Neural crest cell (in vitro differentiated cells): ENCODE results near the gene RER1. TPM values are rescaled to one million over a fixed set of nuclear protein-coding genes. Genes with fewer than 3 reads are reported as not detected.

Experiments used
- DNase-seq: peaks from one replicate; pipeline ENCODE4 v3.0.0; 2021; ENCODE audit warnings: low read depth, mixed read lengths, low spot score
- H3K27ac Mint-ChIP-seq: one replicate; pipeline ENCODE4 v1.8.0; 2021; ENCODE audit warnings: mild to moderate bottlenecking, mixed read lengths; ENCODE audit not compliant: unreplicated experiment
- H3K27me3 Mint-ChIP-seq: 2 replicates; pipeline ENCODE4 v1.8.0; 2021; ENCODE audit warnings: low read depth, mild to moderate bottlenecking, mixed read lengths
- H3K36me3 Mint-ChIP-seq: 2 replicates; pipeline ENCODE4 v1.8.0; 2021; ENCODE audit warnings: low read depth, mild to moderate bottlenecking, mixed read lengths
- H3K4me1 Mint-ChIP-seq: 2 replicates; pipeline ENCODE4 v1.8.0; 2021; ENCODE audit warnings: mixed read lengths
- H3K4me3 Mint-ChIP-seq: one replicate; pipeline ENCODE4 v1.8.0; 2021; ENCODE audit warnings: mild to moderate bottlenecking, mixed read lengths
- H3K9me3 Mint-ChIP-seq: 2 replicates; pipeline ENCODE4 v1.8.0; 2021; ENCODE audit warnings: mixed read lengths
- total RNA-seq: library from RNA; stranded (reverse); gene quantifications from 2 replicates; pipeline ENCODE4 v1.2.1, GENCODE V29; 2021
- TF ChIP-seq, protein P1 (sequence below): fragments of 200-600 bp; sonication (generic); conservative IDR thresholded peaks from 2 replicates; pipeline ENCODE4 v1.5.0; 2021; ENCODE audit warnings: antibody characterized with exemption, mild to moderate bottlenecking

Gene RER1
- total RNA-seq, 1 donor from 2014 or later: 108 TPM

DNA sequence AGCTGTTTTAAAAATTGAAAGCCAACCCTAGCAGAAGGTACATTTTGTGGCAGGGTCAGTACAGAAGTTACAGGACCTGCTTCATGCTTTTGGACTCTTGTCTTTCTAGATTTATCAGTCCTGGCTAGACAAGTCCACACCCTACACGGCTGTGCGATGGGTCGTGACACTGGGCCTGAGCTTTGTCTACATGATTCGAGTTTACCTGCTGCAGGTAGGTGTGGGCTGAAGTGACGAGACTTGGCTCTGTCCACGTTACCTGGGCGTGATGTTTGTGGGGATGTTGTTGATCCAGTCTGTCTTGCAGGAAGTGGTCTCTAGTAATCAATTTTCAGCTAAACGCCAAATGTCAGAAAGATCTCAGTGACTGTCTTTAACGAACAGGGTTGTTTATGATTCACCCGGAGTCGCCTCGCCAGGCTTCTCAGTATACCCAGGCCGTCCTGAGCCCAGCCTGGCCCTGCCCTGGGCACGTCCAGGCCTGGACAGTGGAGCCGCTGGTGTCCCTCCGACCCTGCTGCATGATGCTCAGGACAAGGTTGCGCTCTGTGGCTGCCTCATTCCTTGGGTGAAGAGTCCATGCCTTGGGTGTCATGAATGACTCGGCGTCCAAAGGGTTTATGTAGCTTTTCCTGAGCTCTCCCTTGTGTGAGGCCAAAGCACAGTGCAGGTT, 5.5 kb downstream of the RER1 start:
- peak overlapping the region; percentile 81 for H3K4me3 Mint-ChIP-seq
- DNase-seq: no peak
- H3K4me1 Mint-ChIP-seq: peaks cover 18% of the 10 kb centered on the region
- H3K36me3 Mint-ChIP-seq: peaks cover 10% of the 10 kb centered on the region
- no peaks in the 10 kb centered on the region for H3K9me3 Mint-ChIP-seq
- H3K27ac Mint-ChIP-seq: no peak overlapping the region
- H3K27me3 Mint-ChIP-seq: no peaks in the 10 kb centered on the region
- TF ChIP-seq, protein P1, sequence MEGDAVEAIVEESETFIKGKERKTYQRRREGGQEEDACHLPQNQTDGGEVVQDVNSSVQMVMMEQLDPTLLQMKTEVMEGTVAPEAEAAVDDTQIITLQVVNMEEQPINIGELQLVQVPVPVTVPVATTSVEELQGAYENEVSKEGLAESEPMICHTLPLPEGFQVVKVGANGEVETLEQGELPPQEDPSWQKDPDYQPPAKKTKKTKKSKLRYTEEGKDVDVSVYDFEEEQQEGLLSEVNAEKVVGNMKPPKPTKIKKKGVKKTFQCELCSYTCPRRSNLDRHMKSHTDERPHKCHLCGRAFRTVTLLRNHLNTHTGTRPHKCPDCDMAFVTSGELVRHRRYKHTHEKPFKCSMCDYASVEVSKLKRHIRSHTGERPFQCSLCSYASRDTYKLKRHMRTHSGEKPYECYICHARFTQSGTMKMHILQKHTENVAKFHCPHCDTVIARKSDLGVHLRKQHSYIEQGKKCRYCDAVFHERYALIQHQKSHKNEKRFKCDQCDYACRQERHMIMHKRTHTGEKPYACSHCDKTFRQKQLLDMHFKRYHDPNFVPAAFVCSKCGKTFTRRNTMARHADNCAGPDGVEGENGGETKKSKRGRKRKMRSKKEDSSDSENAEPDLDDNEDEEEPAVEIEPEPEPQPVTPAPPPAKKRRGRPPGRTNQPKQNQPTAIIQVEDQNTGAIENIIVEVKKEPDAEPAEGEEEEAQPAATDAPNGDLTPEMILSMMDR: no peak

DNA sequence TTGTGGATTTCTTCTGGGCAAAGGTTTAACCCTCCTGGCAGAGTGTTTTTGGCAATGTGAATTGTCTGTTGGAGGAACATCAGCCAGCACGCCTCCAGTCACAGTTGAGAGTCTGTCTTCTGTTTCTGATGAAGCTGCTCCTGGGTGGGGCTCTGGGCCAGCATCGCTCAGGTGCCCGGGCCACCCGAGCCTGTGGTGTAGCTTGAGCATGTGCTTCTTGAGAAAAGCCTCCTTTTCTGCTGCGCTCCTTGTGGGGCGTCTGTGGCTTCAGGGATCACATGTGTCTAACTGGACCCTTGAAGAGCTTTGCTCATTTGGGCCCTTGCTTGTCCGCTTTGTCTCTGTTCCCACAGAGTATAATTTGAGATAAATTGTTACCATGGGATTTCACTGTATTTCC, 7.2 kb downstream of the RER1 start:
- Mint-ChIP-seq H3K4me1 (peaks cover 4% of the 10 kb centered on the region), H3K9me3 (no peaks in the 10 kb centered on the region), H3K27ac (peak overlapping the region; percentile 29), H3K27me3 (no peaks in the 10 kb centered on the region), H3K4me3 (no peak overlapping the region), H3K36me3 (peaks cover 10% of the 10 kb centered on the region)
- DNase-seq: no peak
- TF ChIP-seq, protein P1: no peak

DNA sequence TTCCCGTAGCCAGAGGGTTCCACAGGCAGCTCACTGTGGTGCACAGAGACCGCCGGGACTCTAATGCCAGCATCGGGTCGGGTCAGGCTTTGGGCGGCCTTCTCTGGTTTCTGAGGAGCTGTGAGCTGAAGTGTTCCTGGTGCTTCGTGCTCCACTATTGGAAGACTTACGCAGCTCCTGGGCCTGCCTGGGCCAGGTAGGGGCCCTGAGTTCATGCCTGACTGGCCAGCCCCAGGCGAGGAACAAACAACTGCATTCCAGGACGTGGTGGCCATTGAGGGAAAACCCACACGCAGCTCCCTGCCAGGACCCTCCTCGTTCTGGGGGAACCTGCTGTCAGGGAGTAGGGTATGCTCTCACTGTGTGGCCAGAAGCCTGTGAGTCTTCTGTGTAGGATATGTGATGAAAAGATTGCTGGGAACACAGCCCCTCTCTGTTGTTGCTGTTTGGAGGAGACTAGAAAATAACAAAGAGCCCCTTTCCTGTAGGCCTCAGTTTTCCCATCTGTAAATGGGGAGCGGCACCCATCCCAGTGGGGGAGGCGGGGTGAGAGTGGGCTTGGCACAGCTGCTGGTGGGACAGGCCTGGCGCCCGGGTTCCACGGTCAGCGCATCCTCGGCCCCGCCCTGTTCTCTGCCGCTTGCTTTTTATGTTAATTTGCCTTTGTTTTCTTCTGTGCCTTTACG, 8.4 kb downstream of the RER1 start:
- no peak for DNase-seq
- Mint-ChIP-seq H3K4me1 (no peaks in the 10 kb centered on the region), H3K9me3 (no peaks in the 10 kb centered on the region), H3K4me3 (no peak overlapping the region), H3K36me3 (peaks cover 10% of the 10 kb centered on the region), H3K27ac (no peak overlapping the region), H3K27me3 (no peaks in the 10 kb centered on the region)
- TF ChIP-seq, protein P1: no peak

DNA sequence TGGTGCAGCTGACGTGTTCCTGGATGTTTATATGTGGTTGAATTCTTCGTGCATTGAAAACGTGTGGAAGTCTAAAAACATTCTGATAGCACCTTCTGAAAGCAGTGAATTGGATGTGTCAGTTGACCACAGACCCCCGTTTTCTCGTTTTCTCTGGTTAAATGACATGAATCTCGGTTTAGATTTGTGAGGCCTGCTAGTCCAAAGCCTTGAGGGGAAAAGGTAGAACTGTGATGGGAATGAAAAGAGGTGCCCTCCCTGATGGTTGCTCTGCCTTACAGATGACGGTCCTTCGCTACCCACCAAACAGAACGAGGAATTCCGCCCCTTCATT, 8.9 kb downstream of the RER1 start:
- no peaks in the 10 kb centered on the region for H3K9me3 Mint-ChIP-seq
- no peak for DNase-seq
- TF ChIP-seq, protein P1: no peak
- H3K27ac Mint-ChIP-seq: no peak overlapping the region
- no peaks in the 10 kb centered on the region for H3K27me3 Mint-ChIP-seq
- H3K36me3 Mint-ChIP-seq: peaks cover 10% of the 10 kb centered on the region
- H3K4me3 Mint-ChIP-seq: no peak overlapping the region
- H3K4me1 Mint-ChIP-seq: no peaks in the 10 kb centered on the region

DNA sequence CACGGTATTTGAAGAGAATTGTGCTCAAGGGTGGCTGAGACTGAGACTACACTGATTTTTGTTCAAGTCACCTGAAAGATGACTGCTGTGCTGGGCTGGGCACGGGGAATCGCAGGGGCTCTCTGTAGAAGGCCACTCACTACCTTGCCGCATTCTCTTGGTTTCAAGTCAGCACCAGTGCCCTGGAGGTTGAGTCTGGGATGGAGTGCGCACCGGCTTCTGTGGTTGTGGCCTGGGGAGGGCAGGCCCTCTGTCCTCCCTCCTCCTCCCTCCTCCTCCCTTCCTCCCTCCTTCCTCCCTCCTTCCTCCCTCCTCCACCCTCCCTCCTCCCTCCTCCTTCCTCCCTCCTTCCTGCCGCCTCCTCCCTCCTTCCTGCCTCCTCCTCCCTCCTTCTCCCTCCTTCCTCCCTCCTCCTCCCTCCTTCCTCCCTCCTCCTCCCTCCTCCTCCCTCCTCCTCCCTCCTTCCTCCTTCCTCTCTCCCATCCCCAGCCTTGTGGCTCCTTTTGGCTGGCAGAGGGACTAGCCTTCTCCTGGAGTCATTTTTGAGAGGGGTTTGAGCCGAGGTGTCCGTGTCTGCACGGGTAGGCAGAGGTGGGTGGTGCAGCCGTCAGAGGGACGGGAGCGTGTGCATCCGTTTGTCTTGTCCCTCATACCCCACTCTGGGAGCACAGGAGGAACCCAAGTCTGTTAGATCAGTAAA, 9.5 kb downstream of the RER1 start:
- H3K9me3 Mint-ChIP-seq: no peaks in the 10 kb centered on the region
- DNase-seq: no peak
- TF ChIP-seq, protein P1: no peak
- peaks cover 10% of the 10 kb centered on the region for H3K36me3 Mint-ChIP-seq
- H3K27ac Mint-ChIP-seq: no peak overlapping the region
- H3K4me3 Mint-ChIP-seq: no peak overlapping the region
- H3K27me3 Mint-ChIP-seq: no peaks in the 10 kb centered on the region
- no peaks in the 10 kb centered on the region for H3K4me1 Mint-ChIP-seq
